ENCODE measurements around the gene HMOX1.
"Not testable (repeated sequence)": the region's sequence is repeated elsewhere in the genome, so short reads cannot be mapped to it uniquely, and the experiment has no call there.

GRCh38 chr22:35364230-35364629 is 16.7 kb upstream of the HMOX1 start:
- not testable (repeated sequence) for TF ChIP-seq CTCF (IDR thresholded peaks at IDR 0.05 in 4 of 5, conservative IDR thresholded peaks at IDR 0.05 in 1 of 5); POLR2A (IDR thresholded peaks at IDR 0.05)
